Breast epithelium (tissue), 3 donors: ENCODE measurements around the gene OR52A1.

ENCODE experiments used
- POLR2A ChIP-seq: fragments of 450-650 bp; IDR thresholded peaks from one replicate; pipeline ENCODE4 v1.6.1; 2016; ENCODE audit warnings: antibody characterized with exemption, mild to moderate bottlenecking, moderate library complexity
- TF ChIP-seq, protein P1 (sequence below), 3 donors: fragments of 450-650 bp; IDR thresholded peaks; one replicate each; pipeline ENCODE4 v1.5.1; 2016 to 2017; ENCODE audit warnings: antibody characterized with exemption in 3 of 3, mild to moderate bottlenecking in 3 of 3, moderate library complexity in 3 of 3

DNA sequence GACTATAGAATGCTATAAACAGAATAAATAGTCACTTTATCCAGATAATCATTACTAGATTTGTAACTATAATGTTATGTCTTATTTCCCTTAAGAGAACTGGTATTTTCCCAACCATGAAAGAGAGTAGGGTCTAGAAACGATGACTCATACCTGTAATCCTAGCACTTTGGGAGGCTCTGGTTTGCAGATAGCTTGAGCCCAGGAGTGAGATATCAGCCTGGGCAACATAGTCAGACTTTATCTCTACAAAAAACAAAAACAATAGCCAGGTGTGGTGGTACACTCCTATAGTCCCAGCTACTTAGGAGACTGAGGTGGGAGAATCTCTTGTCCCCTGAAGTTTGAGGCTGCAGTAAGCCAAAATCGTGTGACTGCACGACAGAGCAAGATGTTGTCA lies 47.3 kb downstream of the OR52A1 start:
- TF ChIP-seq, protein P1, sequence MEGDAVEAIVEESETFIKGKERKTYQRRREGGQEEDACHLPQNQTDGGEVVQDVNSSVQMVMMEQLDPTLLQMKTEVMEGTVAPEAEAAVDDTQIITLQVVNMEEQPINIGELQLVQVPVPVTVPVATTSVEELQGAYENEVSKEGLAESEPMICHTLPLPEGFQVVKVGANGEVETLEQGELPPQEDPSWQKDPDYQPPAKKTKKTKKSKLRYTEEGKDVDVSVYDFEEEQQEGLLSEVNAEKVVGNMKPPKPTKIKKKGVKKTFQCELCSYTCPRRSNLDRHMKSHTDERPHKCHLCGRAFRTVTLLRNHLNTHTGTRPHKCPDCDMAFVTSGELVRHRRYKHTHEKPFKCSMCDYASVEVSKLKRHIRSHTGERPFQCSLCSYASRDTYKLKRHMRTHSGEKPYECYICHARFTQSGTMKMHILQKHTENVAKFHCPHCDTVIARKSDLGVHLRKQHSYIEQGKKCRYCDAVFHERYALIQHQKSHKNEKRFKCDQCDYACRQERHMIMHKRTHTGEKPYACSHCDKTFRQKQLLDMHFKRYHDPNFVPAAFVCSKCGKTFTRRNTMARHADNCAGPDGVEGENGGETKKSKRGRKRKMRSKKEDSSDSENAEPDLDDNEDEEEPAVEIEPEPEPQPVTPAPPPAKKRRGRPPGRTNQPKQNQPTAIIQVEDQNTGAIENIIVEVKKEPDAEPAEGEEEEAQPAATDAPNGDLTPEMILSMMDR (IDR thresholded peaks at IDR 0.05): no peak
- TF ChIP-seq POLR2A: no peak
